ENCODE results near the gene MED13. TPM values are rescaled to one million over a fixed set of nuclear protein-coding genes. Genes with fewer than 3 reads are reported as not detected.
A peak's percentile ranks its signal among the peaks of the same experiment; 100 is the strongest.

Gene MED13
- total and polyA plus RNA-seq, 8 donors, result 4.9 to 193 (median 45.0) TPM

DNA sequence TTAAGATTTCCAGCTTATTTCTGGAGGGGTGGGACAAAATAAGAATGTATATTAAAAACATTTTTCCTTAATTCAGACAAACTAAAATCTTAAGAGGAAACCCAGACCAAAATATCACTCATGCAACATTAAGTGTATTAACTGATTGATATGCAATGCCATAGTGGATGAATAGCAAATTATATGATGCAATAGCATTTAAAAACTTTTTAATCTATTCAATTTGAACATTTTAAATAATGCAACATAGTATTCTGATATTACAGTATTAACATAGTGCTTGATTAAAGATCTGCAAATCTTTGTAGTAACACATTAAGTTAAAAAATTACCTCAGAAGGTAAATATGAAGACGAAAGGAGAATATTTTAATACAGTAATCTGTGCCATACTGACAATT, 122.0 kb downstream of the MED13 start:
- DNase-seq, result no peak
- TF ChIP-seq, protein P1, sequence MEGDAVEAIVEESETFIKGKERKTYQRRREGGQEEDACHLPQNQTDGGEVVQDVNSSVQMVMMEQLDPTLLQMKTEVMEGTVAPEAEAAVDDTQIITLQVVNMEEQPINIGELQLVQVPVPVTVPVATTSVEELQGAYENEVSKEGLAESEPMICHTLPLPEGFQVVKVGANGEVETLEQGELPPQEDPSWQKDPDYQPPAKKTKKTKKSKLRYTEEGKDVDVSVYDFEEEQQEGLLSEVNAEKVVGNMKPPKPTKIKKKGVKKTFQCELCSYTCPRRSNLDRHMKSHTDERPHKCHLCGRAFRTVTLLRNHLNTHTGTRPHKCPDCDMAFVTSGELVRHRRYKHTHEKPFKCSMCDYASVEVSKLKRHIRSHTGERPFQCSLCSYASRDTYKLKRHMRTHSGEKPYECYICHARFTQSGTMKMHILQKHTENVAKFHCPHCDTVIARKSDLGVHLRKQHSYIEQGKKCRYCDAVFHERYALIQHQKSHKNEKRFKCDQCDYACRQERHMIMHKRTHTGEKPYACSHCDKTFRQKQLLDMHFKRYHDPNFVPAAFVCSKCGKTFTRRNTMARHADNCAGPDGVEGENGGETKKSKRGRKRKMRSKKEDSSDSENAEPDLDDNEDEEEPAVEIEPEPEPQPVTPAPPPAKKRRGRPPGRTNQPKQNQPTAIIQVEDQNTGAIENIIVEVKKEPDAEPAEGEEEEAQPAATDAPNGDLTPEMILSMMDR (IDR thresholded peaks at IDR 0.05), result no peak
- H3K4me3 ChIP-seq, result no peak overlapping the region
- intact Hi-C loops (cut with DNase I; ENCODE audit: low total_unique reads), result no loop called here
- no peaks in the 10 kb centered on the region for H3K9me3 ChIP-seq
- no peaks in the 10 kb centered on the region for H3K4me1 ChIP-seq
- 58 to 91% (median 78%) methylated on average over 1 of the region's 1 CpG for WGBS, 5 donors
- no peak overlapping the region for H3K27ac ChIP-seq
- H3K36me3 ChIP-seq, result peaks cover 17 to 71% (median 54%) of the 10 kb centered on the region in 4 donors
- no peaks in the 10 kb centered on the region for H3K27me3 ChIP-seq

DNA sequence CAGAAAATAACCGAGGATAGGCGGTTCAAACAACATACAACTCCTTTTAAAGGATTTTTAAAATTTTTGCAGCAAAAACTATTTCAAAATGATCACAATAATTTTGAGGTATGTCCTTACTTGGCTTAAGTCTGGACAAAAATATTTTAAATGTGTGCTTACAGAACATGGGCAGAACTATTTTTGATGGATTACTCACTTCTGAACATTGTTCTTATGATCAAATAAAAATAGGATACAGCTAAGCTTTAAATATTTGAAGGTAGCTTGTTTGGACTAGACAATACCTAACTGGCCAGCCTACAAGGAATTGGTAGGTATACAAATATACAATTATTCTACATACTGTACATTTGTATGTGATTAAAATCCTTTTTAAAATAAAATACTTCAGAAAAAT, 123.0 kb downstream of the MED13 start:
- no peak for DNase-seq
- H3K4me3 ChIP-seq, result no peak overlapping the region
- peaks cover 11 to 60% (median 43%) of the 10 kb centered on the region in 4 donors for H3K36me3 ChIP-seq
- TF ChIP-seq, protein P1 (IDR thresholded peaks at IDR 0.05), result no peak
- intact Hi-C loops (cut with DNase I; ENCODE audit: low total_unique reads), result no loop called here
- H3K27me3 ChIP-seq, result no peaks in the 10 kb centered on the region
- H3K9me3 ChIP-seq, result no peaks in the 10 kb centered on the region
- no peaks in the 10 kb centered on the region for H3K4me1 ChIP-seq
- 89 to 96% (median 94%) methylated on average over 2 of the region's 2 CpGs for WGBS, 5 donors
- no peak overlapping the region for H3K27ac ChIP-seq

DNA sequence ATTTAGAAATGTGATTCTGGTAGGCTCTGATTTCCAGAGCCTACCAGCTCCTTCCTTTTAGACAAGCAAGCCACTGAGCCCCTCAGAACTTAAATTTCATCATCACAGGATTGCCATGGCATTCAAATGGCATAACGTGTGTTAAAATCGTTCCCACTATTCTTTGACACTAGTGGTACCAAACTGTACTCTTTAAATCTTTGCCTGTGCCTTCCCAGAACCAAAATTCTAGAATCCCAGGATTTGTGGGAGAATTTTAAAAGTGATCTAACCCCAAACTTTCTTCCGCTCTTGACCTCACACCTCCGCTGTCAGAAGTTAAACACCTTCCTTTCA, 137.0 kb downstream of the MED13 start:
- H3K27ac ChIP-seq, result peak overlapping the region; percentile 87 to 91 (median 87)
- WGBS, 5 donors, result 38 to 51% (median 47%) methylated on average over 4 of the region's 4 CpGs
- no peaks in the 10 kb centered on the region for H3K9me3 ChIP-seq
- peak overlapping the region; percentile 62 to 82 (median 78) for H3K4me3 ChIP-seq
- H3K36me3 ChIP-seq, result peaks cover 7 to 22% (median 20%) of the 10 kb centered on the region in 4 donors
- intact Hi-C loops (cut with DNase I; ENCODE audit: low total_unique reads), result no loop called here
- H3K4me1 ChIP-seq, result peaks cover 8 to 25% (median 17%) of the 10 kb centered on the region in 4 donors
- TF ChIP-seq POLR2AphosphoS5 (IDR thresholded peaks at IDR 0.05) (no peak), POLR2A (IDR thresholded peaks at IDR 0.05) (no peak), EP300 (IDR thresholded peaks at IDR 0.05) (no peak)
- TF ChIP-seq, protein P1 (IDR thresholded peaks at IDR 0.05), result no peak
- H3K27me3 ChIP-seq, result no peaks in the 10 kb centered on the region
- no peak for DNase-seq

DNA sequence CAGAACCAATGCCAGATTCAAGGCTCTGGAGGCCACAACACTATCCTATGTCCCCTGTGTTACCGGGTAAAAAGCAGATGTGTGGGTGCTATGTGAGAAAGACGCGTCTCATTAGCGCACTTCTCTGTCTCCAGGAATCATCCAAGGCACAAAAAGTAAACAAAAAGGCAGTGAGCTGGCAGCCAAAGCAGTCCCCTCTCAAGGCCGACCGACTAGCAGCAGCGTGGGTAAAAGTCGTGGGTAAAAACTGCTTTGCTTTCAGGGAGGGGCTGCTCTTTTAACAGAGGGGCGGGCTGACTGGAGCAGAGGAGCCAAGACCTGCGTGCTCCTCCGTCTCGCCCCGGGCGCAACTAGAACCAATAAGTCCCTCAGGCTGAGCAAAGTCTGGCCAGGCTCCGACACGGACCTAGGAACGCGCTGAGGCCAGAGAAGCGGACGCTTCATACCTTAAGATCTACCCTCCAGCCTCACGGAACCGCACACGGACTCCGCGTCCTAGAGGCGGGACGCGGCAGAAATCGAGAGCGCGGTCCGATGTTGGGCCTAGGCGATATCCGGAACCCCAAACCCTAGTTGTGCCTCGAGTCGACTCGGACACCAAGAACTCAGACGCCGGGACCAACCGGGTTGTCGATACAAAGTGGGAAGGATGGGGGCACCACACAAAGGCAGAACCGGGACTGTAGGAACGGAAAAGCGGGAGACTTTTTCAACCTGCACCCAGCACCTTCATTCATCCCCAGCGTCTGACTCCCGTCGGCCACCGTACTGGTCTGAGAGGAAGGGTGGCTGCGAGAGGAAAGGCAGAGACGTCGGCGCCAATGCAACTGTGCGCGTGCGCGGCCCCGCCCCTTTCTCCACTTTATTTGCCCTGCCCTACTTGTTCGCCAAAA, 137.6 kb downstream of the MED13 start, which contains the start of gene INTS2:
TSS of gene INTS2 (minus strand) at position 775 of the 893 bp plus-strand sequence. CDS start 1,338 bp downstream, outside the sequence.
- DNase-seq, result peak; percentile 97 to 98
- intact Hi-C loops (cut with DNase I; ENCODE audit: low total_unique reads), result no loop called here
- Histone ChIP-seq H3K4me1 (peaks cover 8 to 25% (median 17%) of the 10 kb centered on the region in 4 donors), H3K27me3 (no peaks in the 10 kb centered on the region), H3K9me3 (no peaks in the 10 kb centered on the region), H3K4me3 (peak within 1 kb of the TSS; percentile 62 to 82 (median 78)), H3K27ac (peak within 1 kb of the TSS; percentile 87 to 91 (median 87)), H3K36me3 (peaks cover 7 to 28% (median 27%) of the 10 kb centered on the region in 4 donors)
- WGBS, 5 donors, result 0 to 1% (median 0%) methylated on average over 39 to 58 of the region's 58 CpGs
- TF ChIP-seq POLR2AphosphoS5 (IDR thresholded peaks at IDR 0.05) (peak; percentile 92 to 98 (median 94)), POLR2A (IDR thresholded peaks at IDR 0.05) (peak in 2 of 4 donors; percentile 39 to 58), EP300 (IDR thresholded peaks at IDR 0.05) (no peak)
- TF ChIP-seq, protein P1 (IDR thresholded peaks at IDR 0.05), result no peak

Measured in stomach (tissue), 9 donors.